Neural crest cell (in vitro differentiated cells): ENCODE measurements around the gene MAGEA4. TPM values are rescaled to one million over a fixed set of nuclear protein-coding genes. Genes with fewer than 3 reads are reported as not detected.

Experiments
- DNase-seq: peaks from one replicate; pipeline ENCODE4 v3.0.0; 2021; ENCODE audit warnings: low read depth, mixed read lengths, low spot score
- H3K27ac Mint-ChIP-seq: one replicate; pipeline ENCODE4 v1.8.0; 2021; ENCODE audit warnings: mild to moderate bottlenecking, mixed read lengths; ENCODE audit not compliant: unreplicated experiment
- H3K27me3 Mint-ChIP-seq: 2 replicates; pipeline ENCODE4 v1.8.0; 2021; ENCODE audit warnings: low read depth, mild to moderate bottlenecking, mixed read lengths
- H3K36me3 Mint-ChIP-seq: 2 replicates; pipeline ENCODE4 v1.8.0; 2021; ENCODE audit warnings: low read depth, mild to moderate bottlenecking, mixed read lengths
- H3K4me1 Mint-ChIP-seq: 2 replicates; pipeline ENCODE4 v1.8.0; 2021; ENCODE audit warnings: mixed read lengths
- H3K4me3 Mint-ChIP-seq: one replicate; pipeline ENCODE4 v1.8.0; 2021; ENCODE audit warnings: mild to moderate bottlenecking, mixed read lengths
- H3K9me3 Mint-ChIP-seq: 2 replicates; pipeline ENCODE4 v1.8.0; 2021; ENCODE audit warnings: mixed read lengths
- long read RNA-seq: library from polyadenylated mRNA; unstranded; transcript quantifications from one replicate; pipeline ENCODE4 v2.0.0, GENCODE V29; 2020
- total RNA-seq: library from RNA; stranded (reverse); gene quantifications from 2 replicates; pipeline ENCODE4 v1.2.1, GENCODE V29; 2021
- TF ChIP-seq, protein P1 (sequence below): fragments of 200-600 bp; sonication (generic); conservative IDR thresholded peaks from 2 replicates; pipeline ENCODE4 v1.5.0; 2021; ENCODE audit warnings: antibody characterized with exemption, mild to moderate bottlenecking

MAGEA4 gene, protein sequence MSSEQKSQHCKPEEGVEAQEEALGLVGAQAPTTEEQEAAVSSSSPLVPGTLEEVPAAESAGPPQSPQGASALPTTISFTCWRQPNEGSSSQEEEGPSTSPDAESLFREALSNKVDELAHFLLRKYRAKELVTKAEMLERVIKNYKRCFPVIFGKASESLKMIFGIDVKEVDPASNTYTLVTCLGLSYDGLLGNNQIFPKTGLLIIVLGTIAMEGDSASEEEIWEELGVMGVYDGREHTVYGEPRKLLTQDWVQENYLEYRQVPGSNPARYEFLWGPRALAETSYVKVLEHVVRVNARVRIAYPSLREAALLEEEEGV
- total RNA-seq = not detected in 2 replicates
- long read RNA-seq = 0 reads

DNA sequence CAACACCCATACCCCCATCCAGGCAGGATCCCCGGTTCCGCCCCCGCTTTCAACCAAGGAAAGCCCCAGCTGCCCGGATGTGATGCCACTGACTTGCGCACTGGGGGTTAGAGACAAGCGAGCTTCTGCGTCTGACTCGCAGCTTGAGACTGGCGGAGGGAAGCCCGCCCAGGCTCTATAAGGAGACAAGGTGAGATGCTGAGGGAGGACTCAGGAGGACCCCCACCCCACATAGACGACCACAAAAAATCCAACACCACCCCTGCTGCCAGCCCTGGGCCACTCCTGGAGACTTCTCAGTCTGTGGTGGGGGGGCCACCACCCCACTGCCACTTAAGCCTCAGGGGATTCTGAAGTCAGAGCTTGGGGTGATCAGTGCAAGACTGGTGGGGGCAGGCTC, at the start of gene MAGEA4:
MAGEA4 (plus strand) TSS at position 110 of the 400 bp plus-strand sequence. CDS start 10,776 bp downstream, outside the sequence.
- TF ChIP-seq, protein P1, sequence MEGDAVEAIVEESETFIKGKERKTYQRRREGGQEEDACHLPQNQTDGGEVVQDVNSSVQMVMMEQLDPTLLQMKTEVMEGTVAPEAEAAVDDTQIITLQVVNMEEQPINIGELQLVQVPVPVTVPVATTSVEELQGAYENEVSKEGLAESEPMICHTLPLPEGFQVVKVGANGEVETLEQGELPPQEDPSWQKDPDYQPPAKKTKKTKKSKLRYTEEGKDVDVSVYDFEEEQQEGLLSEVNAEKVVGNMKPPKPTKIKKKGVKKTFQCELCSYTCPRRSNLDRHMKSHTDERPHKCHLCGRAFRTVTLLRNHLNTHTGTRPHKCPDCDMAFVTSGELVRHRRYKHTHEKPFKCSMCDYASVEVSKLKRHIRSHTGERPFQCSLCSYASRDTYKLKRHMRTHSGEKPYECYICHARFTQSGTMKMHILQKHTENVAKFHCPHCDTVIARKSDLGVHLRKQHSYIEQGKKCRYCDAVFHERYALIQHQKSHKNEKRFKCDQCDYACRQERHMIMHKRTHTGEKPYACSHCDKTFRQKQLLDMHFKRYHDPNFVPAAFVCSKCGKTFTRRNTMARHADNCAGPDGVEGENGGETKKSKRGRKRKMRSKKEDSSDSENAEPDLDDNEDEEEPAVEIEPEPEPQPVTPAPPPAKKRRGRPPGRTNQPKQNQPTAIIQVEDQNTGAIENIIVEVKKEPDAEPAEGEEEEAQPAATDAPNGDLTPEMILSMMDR = no peak
- H3K27me3 Mint-ChIP-seq = peaks cover 5% of the 10 kb centered on the region
- no peak within 1 kb of the TSS for H3K4me3 Mint-ChIP-seq
- no peaks in the 10 kb centered on the region for H3K4me1 Mint-ChIP-seq
- H3K9me3 Mint-ChIP-seq = no peaks in the 10 kb centered on the region
- no peak within 1 kb of the TSS for H3K27ac Mint-ChIP-seq
- H3K36me3 Mint-ChIP-seq = no peaks in the 10 kb centered on the region
- DNase-seq = no peak

DNA sequence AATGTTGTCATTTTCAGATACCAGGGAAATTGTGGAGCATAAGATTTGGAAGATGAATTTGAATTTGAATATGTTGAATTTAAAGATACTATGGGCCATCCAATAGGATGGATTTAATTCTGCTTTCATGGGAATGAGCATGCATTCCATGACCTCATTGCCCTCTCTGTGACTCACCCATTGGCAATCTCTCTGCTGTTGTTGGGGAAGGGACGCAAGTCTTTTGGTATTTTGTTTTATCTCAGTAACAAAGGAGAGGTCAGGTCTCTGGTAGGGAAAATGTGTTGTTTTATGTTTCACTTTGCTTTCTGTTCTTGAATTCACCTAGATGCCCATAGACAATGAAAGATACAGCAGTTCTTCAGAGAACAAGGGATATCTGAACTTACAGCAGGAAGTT, 42.1 kb upstream of the MAGEA4 start:
- Mint-ChIP-seq H3K27ac (peak overlapping the region; percentile 13), H3K36me3 (peaks cover 5% of the 10 kb centered on the region), H3K4me3 (no peak overlapping the region), H3K9me3 (peaks cover 11% of the 10 kb centered on the region), H3K4me1 (no peaks in the 10 kb centered on the region), H3K27me3 (no peaks in the 10 kb centered on the region)
- TF ChIP-seq, protein P1 = no peak
- no peak for DNase-seq

DNA sequence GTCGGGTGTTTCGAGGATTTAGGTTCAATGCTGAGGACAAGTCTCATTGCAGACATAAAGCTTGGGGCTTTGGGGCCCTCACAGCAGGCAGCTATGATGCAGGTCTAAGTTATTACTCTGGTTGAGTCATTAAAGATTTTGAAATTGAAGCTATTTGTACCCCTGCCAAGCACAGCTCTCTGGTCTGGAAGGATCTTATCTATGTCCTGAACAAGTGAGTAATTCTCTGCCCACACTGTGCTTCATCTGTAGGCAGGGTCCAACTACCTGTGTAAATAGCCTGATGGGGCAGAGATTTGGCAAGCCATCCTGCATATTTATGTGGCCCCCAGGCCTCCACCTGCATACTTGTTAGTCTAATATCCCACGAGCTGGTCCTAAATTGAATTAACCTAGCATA, 41.4 kb upstream of the MAGEA4 start:
- TF ChIP-seq, protein P1 = no peak
- no peaks in the 10 kb centered on the region for H3K4me1 Mint-ChIP-seq

DNA sequence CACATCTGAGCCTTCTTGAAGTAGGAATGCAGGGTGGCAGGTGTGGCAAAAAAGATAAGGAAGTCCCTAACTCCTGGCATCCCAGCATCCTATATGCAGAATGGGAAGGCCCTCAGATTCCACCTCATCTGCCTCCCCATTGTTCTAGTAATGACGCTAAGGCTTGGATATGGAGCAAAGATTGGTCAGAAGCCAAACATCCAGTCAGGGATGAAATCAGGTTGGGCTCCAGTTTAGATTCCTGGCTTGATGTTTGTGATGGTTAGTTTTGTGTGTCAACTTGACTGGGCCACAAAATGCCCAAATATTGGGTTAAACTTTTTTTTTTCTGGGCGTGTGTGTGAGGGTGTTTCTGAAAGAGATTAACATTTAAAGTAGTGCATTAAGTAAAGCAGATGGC, 39.6 kb upstream of the MAGEA4 start:
- peaks cover 5% of the 10 kb centered on the region for H3K36me3 Mint-ChIP-seq
- no peak overlapping the region for H3K27ac Mint-ChIP-seq
- no peaks in the 10 kb centered on the region for H3K4me1 Mint-ChIP-seq
- no peaks in the 10 kb centered on the region for H3K27me3 Mint-ChIP-seq
- DNase-seq = no peak
- TF ChIP-seq, protein P1 = no peak
- no peak overlapping the region for H3K4me3 Mint-ChIP-seq
- H3K9me3 Mint-ChIP-seq = peaks cover 11% of the 10 kb centered on the region

More for the DNA sequence above, 41.4 kb upstream of the MAGEA4 start:
- Mint-ChIP-seq H3K27ac (no peak overlapping the region), H3K4me3 (no peak overlapping the region), H3K36me3 (peaks cover 5% of the 10 kb centered on the region), H3K27me3 (no peaks in the 10 kb centered on the region), H3K9me3 (peaks cover 16% of the 10 kb centered on the region)
- no peak for DNase-seq

DNA sequence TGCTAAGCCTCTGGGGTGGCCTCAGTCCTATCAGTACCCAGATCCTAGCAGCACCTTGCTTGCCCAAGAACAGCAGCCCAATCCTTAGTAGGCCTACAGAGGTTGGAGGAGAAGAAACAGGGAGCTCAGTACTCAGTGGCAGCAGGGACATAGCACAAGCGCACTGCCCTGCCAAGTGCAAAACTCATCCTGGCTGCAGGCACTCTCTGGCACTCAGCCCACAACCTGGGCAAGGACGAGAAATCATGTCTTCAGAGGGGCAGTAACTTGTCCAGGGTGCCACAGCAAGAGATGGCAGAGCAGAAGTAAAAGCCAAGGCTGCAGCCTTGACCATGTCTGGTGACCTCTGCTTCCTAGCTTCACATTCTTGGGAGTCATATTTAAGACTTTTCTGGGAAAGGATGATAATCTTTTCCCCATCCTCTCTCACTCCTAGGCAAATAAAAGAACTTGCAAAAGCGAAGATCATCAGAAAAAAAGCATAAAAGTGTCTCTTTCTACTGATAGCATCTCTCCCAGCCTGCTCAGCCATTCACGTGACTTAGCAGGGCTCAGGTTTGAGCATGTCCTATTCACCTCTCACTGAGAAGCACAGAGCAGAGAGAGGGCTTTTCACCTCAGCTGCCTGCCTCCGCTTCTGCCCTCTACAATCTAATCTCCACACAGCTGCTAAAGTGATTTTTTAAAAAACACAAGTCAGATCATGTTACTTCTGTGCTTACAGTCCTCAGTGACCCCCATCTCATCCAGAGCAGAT, 37.2 kb upstream of the MAGEA4 start:
- no peak overlapping the region for H3K4me3 Mint-ChIP-seq
- no peaks in the 10 kb centered on the region for H3K4me1 Mint-ChIP-seq

More for the DNA sequence above, 37.2 kb upstream of the MAGEA4 start:
- TF ChIP-seq, protein P1 = no peak
- H3K27me3 Mint-ChIP-seq = no peaks in the 10 kb centered on the region
- peaks cover 16% of the 10 kb centered on the region for H3K9me3 Mint-ChIP-seq
- DNase-seq = no peak
- no peak overlapping the region for H3K27ac Mint-ChIP-seq
- peaks cover 5% of the 10 kb centered on the region for H3K36me3 Mint-ChIP-seq
